Measurements from ENCODE around the gene SCAMP2.

DNA sequence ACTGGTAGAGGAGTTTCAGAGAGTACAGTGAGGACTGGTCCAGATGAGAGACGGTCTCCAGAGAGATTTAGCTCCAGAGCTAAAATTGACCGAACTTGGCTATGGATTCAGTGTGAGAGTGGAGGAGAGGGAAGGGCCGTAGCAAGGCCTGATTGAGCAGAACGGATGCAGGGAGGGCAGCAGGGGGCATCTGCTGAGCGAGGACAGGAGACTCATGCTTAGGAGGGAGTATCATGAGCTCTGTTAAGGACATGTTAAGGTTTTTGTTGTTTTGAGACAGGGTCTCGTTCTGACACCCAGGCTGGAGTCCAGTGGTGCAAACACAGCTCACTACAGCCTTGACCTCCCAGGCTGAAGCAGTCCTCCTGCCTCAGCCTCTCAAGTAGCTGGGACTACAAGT is 68.2 kb downstream of the SCAMP2 start:
- TF ChIP-seq, protein P1, sequence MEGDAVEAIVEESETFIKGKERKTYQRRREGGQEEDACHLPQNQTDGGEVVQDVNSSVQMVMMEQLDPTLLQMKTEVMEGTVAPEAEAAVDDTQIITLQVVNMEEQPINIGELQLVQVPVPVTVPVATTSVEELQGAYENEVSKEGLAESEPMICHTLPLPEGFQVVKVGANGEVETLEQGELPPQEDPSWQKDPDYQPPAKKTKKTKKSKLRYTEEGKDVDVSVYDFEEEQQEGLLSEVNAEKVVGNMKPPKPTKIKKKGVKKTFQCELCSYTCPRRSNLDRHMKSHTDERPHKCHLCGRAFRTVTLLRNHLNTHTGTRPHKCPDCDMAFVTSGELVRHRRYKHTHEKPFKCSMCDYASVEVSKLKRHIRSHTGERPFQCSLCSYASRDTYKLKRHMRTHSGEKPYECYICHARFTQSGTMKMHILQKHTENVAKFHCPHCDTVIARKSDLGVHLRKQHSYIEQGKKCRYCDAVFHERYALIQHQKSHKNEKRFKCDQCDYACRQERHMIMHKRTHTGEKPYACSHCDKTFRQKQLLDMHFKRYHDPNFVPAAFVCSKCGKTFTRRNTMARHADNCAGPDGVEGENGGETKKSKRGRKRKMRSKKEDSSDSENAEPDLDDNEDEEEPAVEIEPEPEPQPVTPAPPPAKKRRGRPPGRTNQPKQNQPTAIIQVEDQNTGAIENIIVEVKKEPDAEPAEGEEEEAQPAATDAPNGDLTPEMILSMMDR (IDR thresholded peaks at IDR 0.05), result no peak
- no peak for TF ChIP-seq POLR2AphosphoS5 (IDR thresholded peaks at IDR 0.05; ENCODE audit: insufficient read depth in 1 of 2, low read depth in 1 of 2)
